Activated T-helper 2 cell treated with anti-CD3 and anti-CD28 coated beads, Interferon-gamma antibody, Interleukin-2, Interleukin-4, amounts not matched to agents 10 μg/mL and 5 μg/mL and 100 μg/mL, durations not matched to agents 14 hours and 24 hours and 36 hours (primary cell): ENCODE results near the gene WIZ. TPM values are rescaled to one million over a fixed set of nuclear protein-coding genes. Genes with fewer than 3 reads are reported as not detected.
"Not testable (repeated sequence)": the region's sequence is repeated elsewhere in the genome, so short reads cannot be mapped to it uniquely, and the experiment has no call there.

ENCODE experiments used
- DNase-seq: peaks from one replicate; pipeline ENCODE4 v3.0.0; 2021; ENCODE audit warnings: low spot score
- H3K27ac Mint-ChIP-seq: one replicate; pipeline ENCODE4 v1.8.0; 2021; ENCODE audit warnings: mixed read lengths
- H3K27me3 Mint-ChIP-seq: one replicate; pipeline ENCODE4 v1.8.0; 2021; ENCODE audit warnings: low read depth, mixed read lengths
- H3K36me3 Mint-ChIP-seq: one replicate; pipeline ENCODE4 v1.8.0; 2021; ENCODE audit warnings: low read depth, mixed read lengths
- H3K4me1 Mint-ChIP-seq: one replicate; pipeline ENCODE4 v1.8.0; 2021; ENCODE audit warnings: low read depth, mixed read lengths
- H3K4me3 Mint-ChIP-seq: one replicate; pipeline ENCODE4 v1.8.0; 2021; ENCODE audit warnings: low read depth, mild to moderate bottlenecking, moderate library complexity, mixed read lengths
- H3K9me3 Mint-ChIP-seq: one replicate; pipeline ENCODE4 v1.8.0; 2021; ENCODE audit warnings: mixed read lengths
- intact Hi-C: fragments of 100-400 bp; cut with micrococcal nuclease; formaldehyde crosslinking; loops from one replicate; pipeline ENCODE4 v1.15.1; 2023
- total RNA-seq: library from RNA; stranded (reverse); gene quantifications from 2 replicates; pipeline ENCODE4 v1.2.3, GENCODE V29; 2022

WIZ gene
- total RNA-seq, result 30.1 and 30.4 TPM in 2 replicates

DNA sequence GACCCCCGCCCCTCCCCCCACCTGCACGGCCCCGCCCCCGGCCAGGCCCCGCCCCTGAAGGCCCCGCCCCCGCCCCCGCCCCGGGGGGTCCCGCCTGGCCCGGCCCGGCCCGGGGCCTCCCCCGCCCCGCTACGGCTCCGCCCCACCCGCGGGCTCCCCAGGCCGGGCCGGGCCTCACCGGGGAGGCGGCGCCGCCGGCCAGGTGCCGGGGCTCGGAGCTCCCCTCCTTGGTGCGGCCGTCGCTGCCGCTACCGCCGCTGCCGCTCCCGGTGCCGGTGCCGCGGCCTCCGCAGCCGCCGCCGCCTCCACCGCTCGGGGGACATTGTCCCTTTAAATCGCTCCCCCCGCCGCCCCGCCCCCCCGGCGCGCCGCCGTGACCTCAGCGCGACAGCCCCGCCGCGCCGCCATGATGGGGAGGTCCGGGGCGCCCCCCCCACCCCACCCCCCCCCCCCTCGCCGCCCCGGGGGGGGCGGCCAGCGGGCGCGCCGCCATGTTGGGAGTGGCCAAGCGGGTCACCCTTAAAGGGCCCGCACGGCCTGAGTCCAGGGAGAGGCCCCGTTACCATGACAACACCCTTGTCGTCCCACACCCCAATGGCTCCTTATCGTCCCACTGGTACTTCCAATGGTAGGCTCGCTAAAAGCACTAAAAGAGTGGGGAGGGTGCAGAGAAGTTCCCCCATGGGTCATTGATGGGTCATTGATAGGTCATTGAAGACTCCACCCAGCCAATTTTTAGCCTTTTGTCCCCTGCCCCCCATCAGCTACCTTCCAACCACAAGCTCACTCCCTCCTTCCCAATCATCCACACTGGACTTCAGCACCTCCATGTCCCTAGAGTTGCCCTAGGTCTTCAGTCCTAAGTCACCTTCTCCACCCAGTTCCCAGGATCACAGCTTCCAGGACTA, at the start of gene WIZ:
TSS of gene WIZ (minus strand) at position 337 of the 908 bp plus-strand sequence. CDS start 1,649 bp downstream, outside the sequence.
- Mint-ChIP-seq H3K36me3 (peaks cover 42% of the 10 kb centered on the region), H3K9me3 (no peaks in the 10 kb centered on the region), H3K27ac (peak within 1 kb of the TSS; percentile 86), H3K4me1 (peaks cover 13% of the 10 kb centered on the region), H3K27me3 (no peaks in the 10 kb centered on the region), H3K4me3 (peak within 1 kb of the TSS; percentile 72)
- peak; percentile 72 for DNase-seq
- intact Hi-C loops, result no loop called here

DNA sequence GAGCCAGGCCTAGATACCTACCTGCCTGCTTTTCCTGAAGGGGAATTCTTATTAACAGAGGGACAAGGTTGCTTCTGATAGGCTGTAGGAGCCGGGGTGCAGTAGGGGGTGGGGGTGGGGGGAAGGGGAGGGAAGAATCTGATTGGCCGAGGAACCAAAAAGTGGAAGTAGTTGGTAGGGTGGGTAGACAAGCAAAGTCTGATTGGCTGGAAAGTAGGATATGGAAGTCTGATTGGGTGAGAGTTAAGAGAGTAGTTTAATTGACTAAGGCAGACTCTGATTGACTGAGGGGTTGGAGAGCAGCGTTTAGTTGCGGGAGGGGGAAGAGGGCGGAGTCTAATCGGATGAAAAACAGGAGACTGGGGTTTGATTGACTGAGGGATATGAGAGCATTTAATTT, 49.2 kb upstream of the WIZ start:
- intact Hi-C loops, result no loop called here
- DNase-seq, result no peak
- no peak overlapping the region for H3K27ac Mint-ChIP-seq

GRCh38 chr19:15498156-15498858, 48.6 kb upstream of the WIZ start:
- Mint-ChIP-seq H3K4me3 (no peak overlapping the region), H3K27ac (no peak overlapping the region), H3K27me3 (peaks cover 17% of the 10 kb centered on the region), H3K9me3 (no peaks in the 10 kb centered on the region), H3K4me1 (peaks cover 9% of the 10 kb centered on the region), H3K36me3 (no peaks in the 10 kb centered on the region)
- intact Hi-C loops, result no loop called here
- no peak for DNase-seq

More for the DNA sequence above, 49.2 kb upstream of the WIZ start:
- peaks cover 14% of the 10 kb centered on the region for H3K27me3 Mint-ChIP-seq
- H3K36me3 Mint-ChIP-seq, result no peaks in the 10 kb centered on the region
- no peak overlapping the region for H3K4me3 Mint-ChIP-seq
- no peaks in the 10 kb centered on the region for H3K9me3 Mint-ChIP-seq
- peaks cover 9% of the 10 kb centered on the region for H3K4me1 Mint-ChIP-seq

GRCh38 chr19:15495151-15495550, 45.4 kb upstream of the WIZ start:
- Mint-ChIP-seq H3K27me3 (peaks cover 14% of the 10 kb centered on the region), H3K27ac (no peak overlapping the region), H3K36me3 (no peaks in the 10 kb centered on the region), H3K4me3 (no peak overlapping the region), H3K4me1 (peaks cover 9% of the 10 kb centered on the region), H3K9me3 (no peaks in the 10 kb centered on the region)
- no peak for DNase-seq
- intact Hi-C loops, result no loop called here

DNA sequence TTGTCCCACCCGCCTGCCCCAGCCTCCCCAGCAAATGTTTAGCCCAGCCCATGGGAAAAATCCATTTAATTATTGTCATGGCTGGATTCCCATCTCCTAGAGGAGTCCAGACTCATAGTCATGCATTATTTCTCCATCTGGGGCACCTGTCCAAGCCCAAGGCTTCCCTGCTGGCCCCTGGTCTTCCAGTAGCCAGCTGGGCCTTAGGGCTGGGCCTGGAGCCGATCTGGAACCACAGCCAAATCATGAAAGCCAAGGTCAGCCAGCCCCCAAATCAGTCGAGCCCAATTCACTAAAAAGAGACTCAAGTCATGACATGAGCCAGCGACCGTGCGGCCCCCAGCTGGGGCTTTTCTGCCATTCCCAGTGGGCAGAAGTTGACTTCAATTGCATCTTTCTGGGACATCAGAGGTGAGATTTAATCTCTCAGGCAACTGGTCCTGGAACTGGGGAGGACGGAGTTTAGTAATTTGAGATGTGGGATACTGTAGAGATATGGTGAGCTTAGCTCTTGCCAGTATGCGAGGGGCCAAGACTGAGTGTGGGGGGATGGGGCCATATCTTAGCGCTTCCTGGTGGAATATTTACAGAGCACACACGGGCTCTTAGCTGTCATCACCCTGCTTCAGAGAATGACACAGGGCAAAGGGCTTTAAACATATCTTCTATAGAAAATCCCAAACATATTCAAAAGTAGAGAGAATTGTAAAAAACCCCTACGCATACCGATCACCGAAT, 38.9 kb upstream of the WIZ start:
- no peak for DNase-seq
- Mint-ChIP-seq H3K4me3 (no peak overlapping the region), H3K9me3 (peaks cover 6% of the 10 kb centered on the region), H3K4me1 (peaks cover 2% of the 10 kb centered on the region), H3K27ac (no peak overlapping the region), H3K27me3 (peaks cover 10% of the 10 kb centered on the region), H3K36me3 (no peaks in the 10 kb centered on the region)
- intact Hi-C loops, result no loop called here

- Mint-ChIP-seq H3K4me1 (peaks cover 12% of the 10 kb centered on the region), H3K36me3 (no peaks in the 10 kb centered on the region), H3K4me3 (no peak overlapping the region), H3K27ac (no peak overlapping the region), H3K27me3 (no peaks in the 10 kb centered on the region), H3K9me3 (peaks cover 6% of the 10 kb centered on the region)
- no peak for DNase-seq
- intact Hi-C loops, result no loop called here
Observed at GRCh38 chr19:15487038-15487437, 37.3 kb upstream of the WIZ start.

DNA sequence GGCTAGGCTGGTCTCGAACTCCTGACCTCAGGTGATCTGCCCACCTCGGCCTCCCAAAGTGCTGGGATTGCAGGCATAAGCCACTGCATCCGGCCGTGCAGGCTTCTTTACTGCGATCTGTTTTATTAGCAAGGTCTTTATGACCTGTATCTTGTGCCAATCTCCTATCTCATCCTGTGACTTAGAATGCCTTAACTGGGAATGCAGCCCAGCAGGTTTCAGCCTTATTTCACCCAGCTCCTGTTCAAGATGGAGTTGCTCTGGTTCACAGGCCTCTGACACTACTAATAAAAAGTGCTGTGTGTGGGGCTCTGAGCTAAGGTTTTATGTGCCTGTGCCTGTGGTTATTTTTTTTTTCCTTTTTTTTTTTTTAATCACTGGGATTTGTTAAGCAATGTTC, 36.0 kb upstream of the WIZ start:
- H3K27ac Mint-ChIP-seq, H3K36me3 Mint-ChIP-seq, DNase-seq, H3K27me3 Mint-ChIP-seq, H3K4me3 Mint-ChIP-seq, intact Hi-C loops, H3K9me3 Mint-ChIP-seq: not testable (repeated sequence)
- H3K4me1 Mint-ChIP-seq, result peaks cover 12% of the 10 kb centered on the region

- H3K36me3 Mint-ChIP-seq, H3K27me3 Mint-ChIP-seq, intact Hi-C loops, H3K27ac Mint-ChIP-seq, DNase-seq, H3K4me3 Mint-ChIP-seq, H3K9me3 Mint-ChIP-seq: not testable (repeated sequence)
- H3K4me1 Mint-ChIP-seq, result peaks cover 14% of the 10 kb centered on the region
Observed at GRCh38 chr19:15480996-15481395, 31.2 kb upstream of the WIZ start.

DNA sequence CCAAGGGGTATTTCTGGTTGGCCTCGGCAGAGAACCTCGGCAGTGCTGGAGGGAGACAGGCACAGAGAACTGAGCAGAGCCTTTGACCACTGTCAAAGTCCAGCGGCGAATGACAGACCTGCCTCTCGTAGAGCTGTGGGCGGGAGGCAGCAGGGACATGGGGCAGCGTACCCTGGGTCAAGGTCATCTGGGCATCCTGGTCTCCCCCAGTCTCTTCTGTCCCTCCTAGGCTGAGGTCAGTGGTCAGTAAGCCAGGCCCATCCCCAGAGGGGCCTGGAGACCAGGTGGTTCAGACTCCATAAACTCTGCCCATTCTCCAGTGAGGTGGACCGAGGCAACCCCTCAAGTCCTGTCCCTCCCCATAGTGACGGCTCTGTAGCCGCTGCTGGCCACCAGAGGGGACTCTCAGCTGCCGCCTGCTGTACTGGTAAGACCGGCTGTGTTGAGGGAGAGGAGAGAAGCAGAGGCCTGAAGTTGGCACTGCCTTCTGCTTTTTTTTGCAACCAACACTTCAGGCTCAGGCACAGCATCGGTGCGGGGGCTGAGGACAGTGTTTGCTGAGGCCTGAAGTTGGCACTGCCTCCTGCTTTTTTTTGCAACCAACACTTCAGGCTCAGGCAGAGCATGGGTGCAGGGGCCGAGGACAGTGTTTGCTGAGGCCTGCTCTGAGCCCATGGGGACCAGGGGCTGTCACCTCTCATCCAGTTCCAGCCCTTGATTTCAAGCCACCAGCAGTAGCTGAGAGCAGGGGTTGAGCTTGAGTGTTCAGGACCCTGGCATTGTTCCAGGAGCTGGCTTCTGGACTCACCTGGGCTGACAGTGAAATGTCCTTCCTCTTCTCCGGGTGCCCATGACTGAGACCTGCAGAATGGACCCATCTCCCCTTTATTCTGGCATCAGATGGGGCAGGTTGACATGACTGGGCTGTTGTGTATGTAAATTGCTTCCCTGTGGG, 29.9 kb upstream of the WIZ start, which contains the start of gene PGLYRP2:
TSS of gene PGLYRP2 (minus strand) at position 111 of the 955 bp plus-strand sequence. CDS start 130 bp downstream, outside the sequence.
- Mint-ChIP-seq H3K36me3 (no peaks in the 10 kb centered on the region), H3K9me3 (no peaks in the 10 kb centered on the region), H3K4me3 (no peak within 1 kb of the TSS), H3K4me1 (peaks cover 14% of the 10 kb centered on the region), H3K27ac (no peak within 1 kb of the TSS), H3K27me3 (no peaks in the 10 kb centered on the region)
- intact Hi-C loops, result no loop called here
- DNase-seq, result no peak

- H3K36me3 Mint-ChIP-seq, result no peaks in the 10 kb centered on the region
- intact Hi-C loops, result no loop called here
- peaks cover 5% of the 10 kb centered on the region for H3K4me1 Mint-ChIP-seq
- DNase-seq, result no peak
- no peak overlapping the region for H3K27ac Mint-ChIP-seq
- no peaks in the 10 kb centered on the region for H3K27me3 Mint-ChIP-seq
- H3K4me3 Mint-ChIP-seq, result no peak overlapping the region
- no peaks in the 10 kb centered on the region for H3K9me3 Mint-ChIP-seq
Observed at GRCh38 chr19:15476325-15476724, 26.6 kb upstream of the WIZ start.

GRCh38 chr19:15475611-15476010, 25.9 kb upstream of the WIZ start:
- Mint-ChIP-seq H3K4me3 (no peak overlapping the region), H3K27me3 (no peaks in the 10 kb centered on the region), H3K9me3 (no peaks in the 10 kb centered on the region), H3K36me3 (no peaks in the 10 kb centered on the region), H3K27ac (no peak overlapping the region), H3K4me1 (peaks cover 5% of the 10 kb centered on the region)
- intact Hi-C loops, result no loop called here
- no peak for DNase-seq

DNA sequence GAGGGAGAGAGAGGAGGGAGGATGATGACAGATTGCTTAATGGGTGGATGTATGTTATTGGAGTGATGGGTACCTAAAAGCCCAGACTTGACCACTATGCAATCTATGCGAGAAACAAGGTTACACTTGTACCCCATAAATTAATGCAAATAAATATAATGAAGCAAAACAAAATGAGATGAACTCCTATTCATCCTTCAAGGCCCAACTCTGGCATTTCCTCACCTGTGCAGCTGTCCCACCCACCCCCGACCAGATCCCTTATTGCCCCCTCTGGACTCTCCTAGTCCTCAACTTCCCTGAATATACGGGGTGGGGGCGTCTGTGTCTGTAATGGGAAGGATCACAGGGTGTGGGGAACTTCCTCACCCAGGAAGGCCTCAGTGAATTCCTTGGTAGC, 25.4 kb upstream of the WIZ start:
- H3K27ac Mint-ChIP-seq, result no peak overlapping the region
- no peak for DNase-seq
- no peak overlapping the region for H3K4me3 Mint-ChIP-seq
- no peaks in the 10 kb centered on the region for H3K9me3 Mint-ChIP-seq
- peaks cover under 1% of the 10 kb centered on the region for H3K27me3 Mint-ChIP-seq
- intact Hi-C loops, result no loop called here
- no peaks in the 10 kb centered on the region for H3K36me3 Mint-ChIP-seq
- H3K4me1 Mint-ChIP-seq, result peaks cover 5% of the 10 kb centered on the region
